ENCODE data around the gene TNIP2. TPM values are rescaled to one million over a fixed set of nuclear protein-coding genes. Genes with fewer than 3 reads are reported as not detected.

TNIP2 gene
- total RNA-seq, 1 experiment from 2014 or later, result 31.9 TPM

DNA sequence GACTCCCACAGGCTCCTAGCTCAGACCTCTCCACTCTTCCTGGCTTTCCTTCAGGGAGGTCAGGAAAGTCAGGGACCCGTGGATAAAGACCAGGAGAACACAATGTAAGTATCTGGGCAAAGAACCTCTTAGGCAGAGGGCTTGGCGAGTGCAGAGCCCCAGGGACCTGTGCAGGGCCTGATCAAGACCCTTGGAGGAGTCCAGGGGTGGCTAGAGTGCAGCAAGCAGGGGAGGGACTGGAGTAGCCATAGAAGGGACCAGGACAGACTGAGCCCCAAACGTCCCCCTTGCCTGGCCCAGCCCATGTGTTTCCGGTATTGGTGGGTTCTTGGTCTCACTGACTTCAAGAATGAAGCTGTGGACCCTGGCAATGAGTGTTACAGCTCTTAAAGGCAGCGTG, 5.9 kb upstream of the TNIP2 start:
- no TSS peak for BruUV-seq (replicated peaks)
- CTCF ChIA-PET, result no interaction called here
- POLR2A ChIA-PET (ENCODE audit: low non-redundant PET), result no interaction called here
- no peaks in the 10 kb centered on the region for H3K36me3 ChIP-seq (ENCODE audit: insufficient read depth, low read length, poor library complexity, severe bottlenecking)
- H3K27me3 ChIP-seq (replicated peaks; ENCODE audit: insufficient read depth, low read depth, low read length, poor library complexity), result no peaks in the 10 kb centered on the region
- no peaks in the 10 kb centered on the region for H3K4me1 ChIP-seq (ENCODE audit: insufficient read depth, low read length, poor library complexity, severe bottlenecking)
- no peak overlapping the region for H3K27ac ChIP-seq (ENCODE audit: low read depth, low read length, poor library complexity, severe bottlenecking)
- no peaks in the 10 kb centered on the region for H3K9me3 ChIP-seq (ENCODE audit: low read depth, low read length, poor library complexity, severe bottlenecking)
- no peak overlapping the region for H3K4me3 ChIP-seq (ENCODE audit: low read depth, low read length, poor library complexity, severe bottlenecking)
- TF ChIP-seq, protein P1, sequence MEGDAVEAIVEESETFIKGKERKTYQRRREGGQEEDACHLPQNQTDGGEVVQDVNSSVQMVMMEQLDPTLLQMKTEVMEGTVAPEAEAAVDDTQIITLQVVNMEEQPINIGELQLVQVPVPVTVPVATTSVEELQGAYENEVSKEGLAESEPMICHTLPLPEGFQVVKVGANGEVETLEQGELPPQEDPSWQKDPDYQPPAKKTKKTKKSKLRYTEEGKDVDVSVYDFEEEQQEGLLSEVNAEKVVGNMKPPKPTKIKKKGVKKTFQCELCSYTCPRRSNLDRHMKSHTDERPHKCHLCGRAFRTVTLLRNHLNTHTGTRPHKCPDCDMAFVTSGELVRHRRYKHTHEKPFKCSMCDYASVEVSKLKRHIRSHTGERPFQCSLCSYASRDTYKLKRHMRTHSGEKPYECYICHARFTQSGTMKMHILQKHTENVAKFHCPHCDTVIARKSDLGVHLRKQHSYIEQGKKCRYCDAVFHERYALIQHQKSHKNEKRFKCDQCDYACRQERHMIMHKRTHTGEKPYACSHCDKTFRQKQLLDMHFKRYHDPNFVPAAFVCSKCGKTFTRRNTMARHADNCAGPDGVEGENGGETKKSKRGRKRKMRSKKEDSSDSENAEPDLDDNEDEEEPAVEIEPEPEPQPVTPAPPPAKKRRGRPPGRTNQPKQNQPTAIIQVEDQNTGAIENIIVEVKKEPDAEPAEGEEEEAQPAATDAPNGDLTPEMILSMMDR (conservative IDR thresholded peaks at IDR 0.05; ENCODE audit: low read depth, low read length), result no peak
- no peak for TF ChIP-seq EZH2 (IDR thresholded peaks at IDR 0.05; ENCODE audit: borderline replicate concordance, low read depth, low read length, poor library complexity, severe bottlenecking)
- no peak for DNase-seq (ENCODE audit: low spot score)
- intact Hi-C loops (cut with micrococcal nuclease; ENCODE audit: unreplicated experiment), result loop anchor here (10.0 kb wide), 1 partner anchor 273 kb away; no protein-coding TSS in a partner anchor

- no peak for TF ChIP-seq EZH2 (IDR thresholded peaks at IDR 0.05; ENCODE audit: borderline replicate concordance, low read depth, low read length, poor library complexity, severe bottlenecking)
- TF ChIP-seq, protein P1 (conservative IDR thresholded peaks at IDR 0.05; ENCODE audit: low read depth, low read length), result no peak
- no peaks in the 10 kb centered on the region for H3K4me1 ChIP-seq (ENCODE audit: insufficient read depth, low read length, poor library complexity, severe bottlenecking)
- no peaks in the 10 kb centered on the region for H3K27me3 ChIP-seq (replicated peaks; ENCODE audit: insufficient read depth, low read depth, low read length, poor library complexity)
- H3K27ac ChIP-seq (ENCODE audit: low read depth, low read length, poor library complexity, severe bottlenecking), result no peak overlapping the region
- ChIA-PET POLR2A (ENCODE audit: low non-redundant PET) (no interaction called here), CTCF (no interaction called here)
- no peaks in the 10 kb centered on the region for H3K36me3 ChIP-seq (ENCODE audit: insufficient read depth, low read length, poor library complexity, severe bottlenecking)
- no peak for DNase-seq (ENCODE audit: low spot score)
- no peak overlapping the region for H3K4me3 ChIP-seq (ENCODE audit: low read depth, low read length, poor library complexity, severe bottlenecking)
- BruUV-seq (replicated peaks), result no TSS peak
- intact Hi-C loops (cut with micrococcal nuclease; ENCODE audit: unreplicated experiment), result loop anchor here (10.0 kb wide), 1 partner anchor 274 kb away; no protein-coding TSS in a partner anchor
- H3K9me3 ChIP-seq (ENCODE audit: low read depth, low read length, poor library complexity, severe bottlenecking), result no peaks in the 10 kb centered on the region
Measured at GRCh38 chr4:2761035-2761923, 5.1 kb upstream of the TNIP2 start.

- H3K9me3 ChIP-seq (ENCODE audit: low read depth, low read length, poor library complexity, severe bottlenecking), result no peaks in the 10 kb centered on the region
- DNase-seq (ENCODE audit: low spot score), result no peak
- ChIA-PET CTCF (no interaction called here), POLR2A (ENCODE audit: low non-redundant PET) (no interaction called here)
- no peaks in the 10 kb centered on the region for H3K27me3 ChIP-seq (replicated peaks; ENCODE audit: insufficient read depth, low read depth, low read length, poor library complexity)
- TF ChIP-seq, protein P1 (conservative IDR thresholded peaks at IDR 0.05; ENCODE audit: low read depth, low read length), result no peak
- TF ChIP-seq EZH2 (IDR thresholded peaks at IDR 0.05; ENCODE audit: borderline replicate concordance, low read depth, low read length, poor library complexity, severe bottlenecking), result no peak
- no TSS peak for BruUV-seq (replicated peaks)
- H3K4me1 ChIP-seq (ENCODE audit: insufficient read depth, low read length, poor library complexity, severe bottlenecking), result no peaks in the 10 kb centered on the region
- H3K36me3 ChIP-seq (ENCODE audit: insufficient read depth, low read length, poor library complexity, severe bottlenecking), result no peaks in the 10 kb centered on the region
- H3K27ac ChIP-seq (ENCODE audit: low read depth, low read length, poor library complexity, severe bottlenecking), result no peak overlapping the region
- no peak overlapping the region for H3K4me3 ChIP-seq (ENCODE audit: low read depth, low read length, poor library complexity, severe bottlenecking)
- intact Hi-C loops (cut with micrococcal nuclease; ENCODE audit: unreplicated experiment), result no loop called here
Measured at GRCh38 chr4:2757426-2757825, 1.3 kb upstream of the TNIP2 start.

Measured in A673 (cell line).